K562 (cell line): ENCODE data around the gene SGK1. TPM values are rescaled to one million over a fixed set of nuclear protein-coding genes. Genes with fewer than 3 reads are reported as not detected.

Experiments used
- ARNT ChIP-seq, 2 experiments: fragments of 450-650 bp; IDR thresholded peaks; 2 replicates each; pipeline ENCODE4 v1.6.1; 2016; ENCODE audit warnings: mild to moderate bottlenecking in 1 of 2
- BCL6 ChIP-seq: fragments of 250-450 bp; sonication (Bioruptor Pico); IDR thresholded peaks from 2 replicates; pipeline ENCODE4 v1.4.0; 2020
- ESRRA ChIP-seq: fragments of 450-650 bp; IDR thresholded peaks from 2 replicates; pipeline ENCODE4 v1.6.1; 2014; ENCODE audit warnings: low read depth, mild to moderate bottlenecking, moderate library complexity, borderline replicate concordance
- FOXP1 ChIP-seq: sonication (generic); formaldehyde crosslinking; IDR thresholded peaks from 2 replicates; pipeline ENCODE4 v1.8.0; 2022; ENCODE audit warnings: mild to moderate bottlenecking, missing genetic modification reagents
- HDAC1 ChIP-seq, 2 experiments: fragments of 450-650 bp; IDR thresholded peaks; 2 replicates each; pipeline ENCODE4 v1.6.1; 2016 to 2017; ENCODE audit warnings: inconsistent platforms in 1 of 2, mild to moderate bottlenecking in 1 of 2, moderate library complexity in 1 of 2
- KLF10 ChIP-seq: fragments of 250-450 bp; sonication (Bioruptor Pico); IDR thresholded peaks from 2 replicates; pipeline ENCODE4 v1.6.1; 2021; ENCODE audit warnings: matching md5 sums
- MXI1 ChIP-seq: IDR thresholded peaks from 2 replicates; pipeline ENCODE4 v1.6.1; 2011; ENCODE audit warnings: low read depth, mild to moderate bottlenecking, improper control_type of control experiment, low read length
- NR1H2 ChIP-seq: sonication (generic); formaldehyde crosslinking; IDR thresholded peaks from 2 replicates; pipeline ENCODE4 v1.4.0; 2020; ENCODE audit warnings: mild to moderate bottlenecking, missing genetic modification reagents
- OTX1 ChIP-seq: fragments of 450-650 bp; formaldehyde crosslinking; IDR thresholded peaks from 2 replicates; pipeline ENCODE4 v1.4.0; 2022; ENCODE audit warnings: mild to moderate bottlenecking
- RCOR1 ChIP-seq, 2 experiments: IDR thresholded peaks; 2 replicates each; pipeline ENCODE4 v1.6.1; 2012; ENCODE audit warnings: low read depth in 2 of 2, low read length in 2 of 2, borderline replicate concordance in 1 of 2, improper control_type of control experiment in 1 of 2
- TCF7 ChIP-seq: sonication (generic); IDR thresholded peaks from 2 replicates; pipeline ENCODE4 v1.6.1; 2016; ENCODE audit warnings: antibody characterized with exemption, borderline replicate concordance
- TRIM24 ChIP-seq, 2 experiments: fragments of 450-650 bp; IDR thresholded peaks; 2 replicates each; pipeline ENCODE4 v1.6.1; 2016
- ZBTB17 ChIP-seq: fragments of 450-650 bp; formaldehyde crosslinking; IDR thresholded peaks from 2 replicates; pipeline ENCODE4 v1.4.0; 2020; ENCODE audit warnings: mild to moderate bottlenecking
- ZC3H4 ChIP-seq: sonication (generic); formaldehyde crosslinking; IDR thresholded peaks from 2 replicates; pipeline ENCODE4 v1.9.0; 2021; ENCODE audit warnings: missing genetic modification reagents, borderline replicate concordance
- ZEB2 ChIP-seq: fragments of 450-650 bp; IDR thresholded peaks from 2 replicates; pipeline ENCODE4 v1.6.1; 2016
- ZNF224 ChIP-seq: sonication (generic); formaldehyde crosslinking; IDR thresholded peaks from 2 replicates; pipeline ENCODE4 v1.8.0; 2022; ENCODE audit warnings: mild to moderate bottlenecking, missing genetic modification reagents
- ZNF699 ChIP-seq: fragments of 250-450 bp; sonication (Bioruptor Pico); IDR thresholded peaks from 2 replicates; pipeline ENCODE4 v1.8.0; 2021; ENCODE audit warnings: mild to moderate bottlenecking, moderate library complexity; ENCODE audit not compliant: insufficient replicate concordance
- polyA plus RNA-seq, 8 experiments: library from polyadenylated mRNA; depleted of rRNA in 4 of 8; stranded (reverse) in 5 of 8; unstranded in 3 of 8; fragments of >200 nt; fragmentation: Nextera tagmentation in 2 of 8; fragmentation: Illumina TruSeq in 1 of 8; extraction: Ambion mirVana in 2 of 8; extraction: Trizol in 1 of 8; gene quantifications; 2 replicates each; pipeline versions ENCODE4 v1.2.1 to v1.2.3, GENCODE V29; 2011 to 2014; ENCODE audit warnings: inconsistent platforms in 1 of 8, missing spikeins in 1 of 8
- total RNA-seq, 7 experiments: library from RNA; depleted of rRNA in 6 of 7; stranded (reverse); fragments of >200 nt in 6 of 7; fragmentation: Illumina TruSeq in 2 of 7; extraction: Trizol in 2 of 7; gene quantifications; 2 replicates each; pipeline versions ENCODE4 v1.2.1 to v1.2.3, GENCODE V29; 2011 to 2021; ENCODE audit warnings: low replicate concordance in 1 of 7
- TF ChIP-seq, protein P1 (sequence below): sonication (generic); formaldehyde crosslinking; IDR thresholded peaks from 2 replicates; pipeline ENCODE4 v1.8.0; 2022; ENCODE audit warnings: mild to moderate bottlenecking, missing genetic modification reagents
- TF ChIP-seq, protein P2 (sequence below): fragments of 450-650 bp; formaldehyde crosslinking; IDR thresholded peaks from 2 replicates; pipeline ENCODE4 v1.4.0; 2020; ENCODE audit warnings: mild to moderate bottlenecking, moderate library complexity
- TF ChIP-seq, protein P3 (sequence below): sonication (generic); formaldehyde crosslinking; IDR thresholded peaks from 2 replicates; pipeline ENCODE4 v1.4.0; 2020; ENCODE audit warnings: mild to moderate bottlenecking, missing genetic modification reagents
- TF ChIP-seq, protein P4 (sequence below), 3 experiments: fragments of 200-800 bp in 1 of 3; sonication (Bioruptor generic) in 1 of 3; sonication (generic) in 1 of 3; formaldehyde crosslinking in 1 of 3; IDR thresholded peaks; 2 replicates each; pipeline versions ENCODE4 v1.6.1 to v1.8.0; 2016 to 2022; ENCODE audit warnings: mild to moderate bottlenecking in 2 of 3, missing compliant biosample characterization in 2 of 3, missing genetic modification characterization in 2 of 3, missing genetic modification reagents in 1 of 3
- TF ChIP-seq, protein P5 (sequence below): fragments of 250-450 bp; sonication (Bioruptor Pico); IDR thresholded peaks from 2 replicates; pipeline ENCODE4 v1.5.0; 2022; ENCODE audit warnings: mild to moderate bottlenecking

SGK1 gene
- total and polyA plus RNA-seq, 9 of the 15 experiments (the other 6 are each of a cell fraction or from before 2014, with no cell fraction given): 3.5 to 7.2 (median 3.9) TPM

DNA sequence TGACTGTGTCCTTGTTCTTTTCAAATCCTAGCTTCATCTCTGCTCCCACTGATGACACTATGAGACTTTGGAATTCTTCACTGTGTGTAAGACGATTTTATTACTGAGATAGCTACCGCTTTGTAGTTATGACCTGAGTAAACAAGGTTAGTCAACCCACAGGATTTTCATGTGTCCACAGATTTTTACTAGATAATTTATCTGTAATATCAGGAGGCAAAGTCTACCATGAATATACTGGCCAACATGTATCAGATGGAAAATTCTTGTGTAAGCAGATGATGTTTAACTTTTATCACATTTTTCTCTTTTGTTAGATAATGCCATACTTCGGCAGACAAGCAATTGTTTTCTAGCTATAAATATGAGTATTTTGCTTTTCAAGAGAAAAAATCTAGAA lies 119.8 kb downstream of the SGK1 start (continued):
- TF ChIP-seq, protein P1, sequence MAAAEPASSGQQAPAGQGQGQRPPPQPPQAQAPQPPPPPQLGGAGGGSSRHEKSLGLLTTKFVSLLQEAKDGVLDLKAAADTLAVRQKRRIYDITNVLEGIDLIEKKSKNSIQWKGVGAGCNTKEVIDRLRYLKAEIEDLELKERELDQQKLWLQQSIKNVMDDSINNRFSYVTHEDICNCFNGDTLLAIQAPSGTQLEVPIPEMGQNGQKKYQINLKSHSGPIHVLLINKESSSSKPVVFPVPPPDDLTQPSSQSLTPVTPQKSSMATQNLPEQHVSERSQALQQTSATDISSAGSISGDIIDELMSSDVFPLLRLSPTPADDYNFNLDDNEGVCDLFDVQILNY (CRISPR knock-in tag): no peak
- no peak for TF ChIP-seq ZBTB17
- TF ChIP-seq ESRRA: peak; percentile 24; the same call in 1 of the 2 replicates
- no peak for TF ChIP-seq ZC3H4 (CRISPR knock-in tag)
- no peak for TF ChIP-seq MXI1
- TF ChIP-seq OTX1: no peak
- TF ChIP-seq ZNF699 (CRISPR knock-in tag): no peak
- no peak for TF ChIP-seq ZNF224 (CRISPR knock-in tag)
- TF ChIP-seq TRIM24 (IDR thresholded peaks at IDR 0.05): peak in 1 of 2 experiments; percentile 31; a peak in 1 of 4 replicates
- TF ChIP-seq, protein P2, sequence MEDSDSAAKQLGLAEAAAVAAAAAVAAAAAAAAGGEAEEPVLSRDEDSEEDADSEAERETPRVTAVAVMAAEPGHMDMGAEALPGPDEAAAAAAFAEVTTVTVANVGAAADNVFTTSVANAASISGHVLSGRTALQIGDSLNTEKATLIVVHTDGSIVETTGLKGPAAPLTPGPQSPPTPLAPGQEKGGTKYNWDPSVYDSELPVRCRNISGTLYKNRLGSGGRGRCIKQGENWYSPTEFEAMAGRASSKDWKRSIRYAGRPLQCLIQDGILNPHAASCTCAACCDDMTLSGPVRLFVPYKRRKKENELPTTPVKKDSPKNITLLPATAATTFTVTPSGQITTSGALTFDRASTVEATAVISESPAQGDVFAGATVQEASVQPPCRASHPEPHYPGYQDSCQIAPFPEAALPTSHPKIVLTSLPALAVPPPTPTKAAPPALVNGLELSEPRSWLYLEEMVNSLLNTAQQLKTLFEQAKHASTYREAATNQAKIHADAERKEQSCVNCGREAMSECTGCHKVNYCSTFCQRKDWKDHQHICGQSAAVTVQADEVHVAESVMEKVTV (CRISPR knock-in tag): no peak
- TF ChIP-seq, protein P3, sequence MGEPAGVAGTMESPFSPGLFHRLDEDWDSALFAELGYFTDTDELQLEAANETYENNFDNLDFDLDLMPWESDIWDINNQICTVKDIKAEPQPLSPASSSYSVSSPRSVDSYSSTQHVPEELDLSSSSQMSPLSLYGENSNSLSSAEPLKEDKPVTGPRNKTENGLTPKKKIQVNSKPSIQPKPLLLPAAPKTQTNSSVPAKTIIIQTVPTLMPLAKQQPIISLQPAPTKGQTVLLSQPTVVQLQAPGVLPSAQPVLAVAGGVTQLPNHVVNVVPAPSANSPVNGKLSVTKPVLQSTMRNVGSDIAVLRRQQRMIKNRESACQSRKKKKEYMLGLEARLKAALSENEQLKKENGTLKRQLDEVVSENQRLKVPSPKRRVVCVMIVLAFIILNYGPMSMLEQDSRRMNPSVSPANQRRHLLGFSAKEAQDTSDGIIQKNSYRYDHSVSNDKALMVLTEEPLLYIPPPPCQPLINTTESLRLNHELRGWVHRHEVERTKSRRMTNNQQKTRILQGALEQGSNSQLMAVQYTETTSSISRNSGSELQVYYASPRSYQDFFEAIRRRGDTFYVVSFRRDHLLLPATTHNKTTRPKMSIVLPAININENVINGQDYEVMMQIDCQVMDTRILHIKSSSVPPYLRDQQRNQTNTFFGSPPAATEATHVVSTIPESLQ (CRISPR knock-in tag): no peak
- TF ChIP-seq, protein P4, sequence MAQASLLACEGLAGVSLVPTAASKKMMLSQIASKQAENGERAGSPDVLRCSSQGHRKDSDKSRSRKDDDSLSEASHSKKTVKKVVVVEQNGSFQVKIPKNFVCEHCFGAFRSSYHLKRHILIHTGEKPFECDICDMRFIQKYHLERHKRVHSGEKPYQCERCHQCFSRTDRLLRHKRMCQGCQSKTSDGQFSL (CRISPR knock-in tag; IDR thresholded peaks at IDR 0.05): no peak
- TF ChIP-seq, protein P4 (tag; IDR thresholded peaks at IDR 0.05): no peak
- no peak for TF ChIP-seq ARNT (IDR thresholded peaks at IDR 0.05)
- TF ChIP-seq TCF7: no peak
- TF ChIP-seq, protein P5, sequence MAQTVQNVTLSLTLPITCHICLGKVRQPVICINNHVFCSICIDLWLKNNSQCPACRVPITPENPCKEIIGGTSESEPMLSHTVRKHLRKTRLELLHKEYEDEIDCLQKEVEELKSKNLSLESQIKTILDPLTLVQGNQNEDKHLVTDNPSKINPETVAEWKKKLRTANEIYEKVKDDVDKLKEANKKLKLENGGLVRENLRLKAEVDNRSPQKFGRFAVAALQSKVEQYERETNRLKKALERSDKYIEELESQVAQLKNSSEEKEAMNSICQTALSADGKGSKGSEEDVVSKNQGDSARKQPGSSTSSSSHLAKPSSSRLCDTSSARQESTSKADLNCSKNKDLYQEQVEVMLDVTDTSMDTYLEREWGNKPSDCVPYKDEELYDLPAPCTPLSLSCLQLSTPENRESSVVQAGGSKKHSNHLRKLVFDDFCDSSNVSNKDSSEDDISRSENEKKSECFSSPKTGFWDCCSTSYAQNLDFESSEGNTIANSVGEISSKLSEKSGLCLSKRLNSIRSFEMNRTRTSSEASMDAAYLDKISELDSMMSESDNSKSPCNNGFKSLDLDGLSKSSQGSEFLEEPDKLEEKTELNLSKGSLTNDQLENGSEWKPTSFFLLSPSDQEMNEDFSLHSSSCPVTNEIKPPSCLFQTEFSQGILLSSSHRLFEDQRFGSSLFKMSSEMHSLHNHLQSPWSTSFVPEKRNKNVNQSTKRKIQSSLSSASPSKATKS (CRISPR knock-in tag): no peak
- TF ChIP-seq ZEB2: peak; percentile 34; the same call in 1 of the 2 replicates
- no peak for TF ChIP-seq KLF10 (CRISPR knock-in tag)
- TF ChIP-seq NR1H2 (CRISPR knock-in tag): no peak
- TF ChIP-seq BCL6 (CRISPR knock-in tag): no peak
- peak in 1 of 2 experiments; percentile 84; a peak in 2 of 4 replicates for TF ChIP-seq RCOR1 (IDR thresholded peaks at IDR 0.05; ENCODE audit: borderline replicate concordance in 1 of 2, low read depth in 2 of 2, low read length in 2 of 2)
- no peak for TF ChIP-seq HDAC1 (IDR thresholded peaks at IDR 0.05)
- TF ChIP-seq FOXP1 (CRISPR knock-in tag): no peak
